ENCODE measurements around the gene MRPL2. TPM values are rescaled to one million over a fixed set of nuclear protein-coding genes. Genes with fewer than 3 reads are reported as not detected.
A peak's percentile ranks its signal among the peaks of the same experiment; 100 is the strongest.

MRPL2 gene
- polyA plus RNA-seq, 1 donor from 2014 or later: 22.5 TPM

GRCh38 chr6:43052225-43052841, 6.9 kb downstream of the MRPL2 start:
- Histone ChIP-seq H3K9me3 (ENCODE audit: low read length) (no peaks in the 10 kb centered on the region), H2AFZ (ENCODE audit: low read depth, low read length) (no peak overlapping the region), H3K4me2 (ENCODE audit: low read length) (no peak overlapping the region), H3K9me2 (ENCODE audit: insufficient read depth, low read length) (no peaks in the 10 kb centered on the region), H3K79me2 (replicated peaks; ENCODE audit: insufficient read depth, low read length) (no peaks in the 10 kb centered on the region), H3K9ac (ENCODE audit: low read length) (no peak overlapping the region), H4K20me1 (ENCODE audit: insufficient read depth) (no peaks in the 10 kb centered on the region), H3F3A (ENCODE audit: insufficient read depth, low read length, poor library complexity, severe bottlenecking) (no peaks in the 10 kb centered on the region), H3K4me3 (ENCODE audit: low read length) (peak overlapping the region; percentile 76), H3K27me3 (ENCODE audit: insufficient read depth, low read depth, low read length) (no peaks in the 10 kb centered on the region), H3K36me3 (ENCODE audit: insufficient read depth, low read length) (no peaks in the 10 kb centered on the region), H3K27ac (ENCODE audit: low read length) (no peak overlapping the region)
- TF ChIP-seq SMC3 (conservative IDR thresholded peaks at IDR 0.05; ENCODE audit: poor library complexity): no peak
- TF ChIP-seq MXI1 (conservative IDR thresholded peaks at IDR 0.05; ENCODE audit: poor library complexity, severe bottlenecking): no peak
- no peak for TF ChIP-seq POLR2AphosphoS5 (IDR thresholded peaks at IDR 0.05)
- TF ChIP-seq EZH2 (IDR thresholded peaks at IDR 0.05; ENCODE audit: borderline replicate concordance, insufficient read depth, low read length, poor library complexity, severe bottlenecking): no peak
- no peak for TF ChIP-seq CTCF (IDR thresholded peaks at IDR 0.05; ENCODE audit: poor library complexity, severe bottlenecking)
- no peak for TF ChIP-seq RAD21 (conservative IDR thresholded peaks at IDR 0.05)
- no peak for TF ChIP-seq TAF1 (IDR thresholded peaks at IDR 0.05; ENCODE audit: low read depth)
- no peak for TF ChIP-seq EP300 (conservative IDR thresholded peaks at IDR 0.05; ENCODE audit: poor library complexity, severe bottlenecking)
- TF ChIP-seq, protein P1, sequence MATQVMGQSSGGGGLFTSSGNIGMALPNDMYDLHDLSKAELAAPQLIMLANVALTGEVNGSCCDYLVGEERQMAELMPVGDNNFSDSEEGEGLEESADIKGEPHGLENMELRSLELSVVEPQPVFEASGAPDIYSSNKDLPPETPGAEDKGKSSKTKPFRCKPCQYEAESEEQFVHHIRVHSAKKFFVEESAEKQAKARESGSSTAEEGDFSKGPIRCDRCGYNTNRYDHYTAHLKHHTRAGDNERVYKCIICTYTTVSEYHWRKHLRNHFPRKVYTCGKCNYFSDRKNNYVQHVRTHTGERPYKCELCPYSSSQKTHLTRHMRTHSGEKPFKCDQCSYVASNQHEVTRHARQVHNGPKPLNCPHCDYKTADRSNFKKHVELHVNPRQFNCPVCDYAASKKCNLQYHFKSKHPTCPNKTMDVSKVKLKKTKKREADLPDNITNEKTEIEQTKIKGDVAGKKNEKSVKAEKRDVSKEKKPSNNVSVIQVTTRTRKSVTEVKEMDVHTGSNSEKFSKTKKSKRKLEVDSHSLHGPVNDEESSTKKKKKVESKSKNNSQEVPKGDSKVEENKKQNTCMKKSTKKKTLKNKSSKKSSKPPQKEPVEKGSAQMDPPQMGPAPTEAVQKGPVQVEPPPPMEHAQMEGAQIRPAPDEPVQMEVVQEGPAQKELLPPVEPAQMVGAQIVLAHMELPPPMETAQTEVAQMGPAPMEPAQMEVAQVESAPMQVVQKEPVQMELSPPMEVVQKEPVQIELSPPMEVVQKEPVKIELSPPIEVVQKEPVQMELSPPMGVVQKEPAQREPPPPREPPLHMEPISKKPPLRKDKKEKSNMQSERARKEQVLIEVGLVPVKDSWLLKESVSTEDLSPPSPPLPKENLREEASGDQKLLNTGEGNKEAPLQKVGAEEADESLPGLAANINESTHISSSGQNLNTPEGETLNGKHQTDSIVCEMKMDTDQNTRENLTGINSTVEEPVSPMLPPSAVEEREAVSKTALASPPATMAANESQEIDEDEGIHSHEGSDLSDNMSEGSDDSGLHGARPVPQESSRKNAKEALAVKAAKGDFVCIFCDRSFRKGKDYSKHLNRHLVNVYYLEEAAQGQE (IDR thresholded peaks at IDR 0.05; ENCODE audit: borderline replicate concordance): no peak

GRCh38 chr6:43050981-43051380, 8.3 kb downstream of the MRPL2 start:
- H3K9me3 ChIP-seq (ENCODE audit: low read length): no peaks in the 10 kb centered on the region
- no peak overlapping the region for H3K4me2 ChIP-seq (ENCODE audit: low read length)
- H3K9me2 ChIP-seq (ENCODE audit: insufficient read depth, low read length): no peaks in the 10 kb centered on the region
- H3K27me3 ChIP-seq (ENCODE audit: insufficient read depth, low read depth, low read length): no peaks in the 10 kb centered on the region
- no peaks in the 10 kb centered on the region for H3F3A ChIP-seq (ENCODE audit: insufficient read depth, low read length, poor library complexity, severe bottlenecking)
- TF ChIP-seq, protein P1 (IDR thresholded peaks at IDR 0.05; ENCODE audit: borderline replicate concordance): no peak
- no peak for TF ChIP-seq TAF1 (IDR thresholded peaks at IDR 0.05; ENCODE audit: low read depth)
- TF ChIP-seq MXI1 (conservative IDR thresholded peaks at IDR 0.05; ENCODE audit: poor library complexity, severe bottlenecking): no peak
- TF ChIP-seq POLR2AphosphoS5 (IDR thresholded peaks at IDR 0.05): no peak
- TF ChIP-seq EP300 (conservative IDR thresholded peaks at IDR 0.05; ENCODE audit: poor library complexity, severe bottlenecking): no peak
- no peak for TF ChIP-seq EZH2 (IDR thresholded peaks at IDR 0.05; ENCODE audit: borderline replicate concordance, insufficient read depth, low read length, poor library complexity, severe bottlenecking)
- H4K20me1 ChIP-seq (ENCODE audit: insufficient read depth): no peaks in the 10 kb centered on the region
- H3K9ac ChIP-seq (ENCODE audit: low read length): no peak overlapping the region
- H3K4me3 ChIP-seq (ENCODE audit: low read length): no peak overlapping the region
- H3K27ac ChIP-seq (ENCODE audit: low read length): no peak overlapping the region
- H3K79me2 ChIP-seq (replicated peaks; ENCODE audit: insufficient read depth, low read length): no peaks in the 10 kb centered on the region
- H3K36me3 ChIP-seq (ENCODE audit: insufficient read depth, low read length): no peaks in the 10 kb centered on the region
- no peak overlapping the region for H2AFZ ChIP-seq (ENCODE audit: low read depth, low read length)
